Activated CD4-positive, alpha-beta T cell treated with anti-CD3 and anti-CD28 coated beads for 48 hours (primary cell): Measurements from ENCODE around the gene TLN1.
A peak's percentile ranks its signal among the peaks of the same experiment; 100 is the strongest.

Source experiments
- DNase-seq: peaks from one replicate; pipeline ENCODE4 v3.0.0-alpha.2; 2020

Gene TLN1, protein sequence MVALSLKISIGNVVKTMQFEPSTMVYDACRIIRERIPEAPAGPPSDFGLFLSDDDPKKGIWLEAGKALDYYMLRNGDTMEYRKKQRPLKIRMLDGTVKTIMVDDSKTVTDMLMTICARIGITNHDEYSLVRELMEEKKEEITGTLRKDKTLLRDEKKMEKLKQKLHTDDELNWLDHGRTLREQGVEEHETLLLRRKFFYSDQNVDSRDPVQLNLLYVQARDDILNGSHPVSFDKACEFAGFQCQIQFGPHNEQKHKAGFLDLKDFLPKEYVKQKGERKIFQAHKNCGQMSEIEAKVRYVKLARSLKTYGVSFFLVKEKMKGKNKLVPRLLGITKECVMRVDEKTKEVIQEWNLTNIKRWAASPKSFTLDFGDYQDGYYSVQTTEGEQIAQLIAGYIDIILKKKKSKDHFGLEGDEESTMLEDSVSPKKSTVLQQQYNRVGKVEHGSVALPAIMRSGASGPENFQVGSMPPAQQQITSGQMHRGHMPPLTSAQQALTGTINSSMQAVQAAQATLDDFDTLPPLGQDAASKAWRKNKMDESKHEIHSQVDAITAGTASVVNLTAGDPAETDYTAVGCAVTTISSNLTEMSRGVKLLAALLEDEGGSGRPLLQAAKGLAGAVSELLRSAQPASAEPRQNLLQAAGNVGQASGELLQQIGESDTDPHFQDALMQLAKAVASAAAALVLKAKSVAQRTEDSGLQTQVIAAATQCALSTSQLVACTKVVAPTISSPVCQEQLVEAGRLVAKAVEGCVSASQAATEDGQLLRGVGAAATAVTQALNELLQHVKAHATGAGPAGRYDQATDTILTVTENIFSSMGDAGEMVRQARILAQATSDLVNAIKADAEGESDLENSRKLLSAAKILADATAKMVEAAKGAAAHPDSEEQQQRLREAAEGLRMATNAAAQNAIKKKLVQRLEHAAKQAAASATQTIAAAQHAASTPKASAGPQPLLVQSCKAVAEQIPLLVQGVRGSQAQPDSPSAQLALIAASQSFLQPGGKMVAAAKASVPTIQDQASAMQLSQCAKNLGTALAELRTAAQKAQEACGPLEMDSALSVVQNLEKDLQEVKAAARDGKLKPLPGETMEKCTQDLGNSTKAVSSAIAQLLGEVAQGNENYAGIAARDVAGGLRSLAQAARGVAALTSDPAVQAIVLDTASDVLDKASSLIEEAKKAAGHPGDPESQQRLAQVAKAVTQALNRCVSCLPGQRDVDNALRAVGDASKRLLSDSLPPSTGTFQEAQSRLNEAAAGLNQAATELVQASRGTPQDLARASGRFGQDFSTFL (N-terminal part only)

DNA sequence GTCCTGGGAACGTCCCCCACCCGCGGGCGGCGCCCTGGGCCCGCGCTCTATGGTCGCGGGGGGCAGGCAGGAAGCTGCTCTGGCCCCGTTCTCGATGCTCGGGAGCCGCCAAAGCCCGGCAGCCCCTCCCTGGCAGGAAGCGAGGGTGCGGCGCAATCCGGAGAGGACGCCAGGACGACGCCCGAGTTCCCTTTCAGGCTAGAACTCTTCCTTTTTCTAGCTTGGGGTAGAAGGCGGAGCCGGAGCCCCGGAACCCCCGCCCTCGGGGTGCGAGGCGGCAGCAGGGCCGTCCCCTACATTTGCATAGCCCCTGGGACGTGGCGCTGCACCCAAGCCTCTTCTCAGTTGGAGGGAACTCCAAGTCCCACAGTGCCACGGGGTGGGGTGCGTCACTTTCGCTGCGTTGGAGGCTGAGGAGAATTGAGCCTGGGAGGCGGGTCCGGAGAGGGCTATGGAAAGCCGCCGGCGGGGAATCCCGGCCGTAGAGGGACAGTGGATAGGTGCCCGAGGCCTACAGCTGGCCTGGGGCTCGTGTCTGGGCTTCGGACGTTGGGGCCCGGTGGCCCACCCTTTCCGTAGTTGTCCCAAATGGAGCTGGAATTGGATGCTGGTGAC is at the start of gene TLN1, which contains the start of gene CREB3:
Gene TLN1 (minus strand): TSS at position 11 of the 615 bp plus-strand sequence. CDS start 6,501 bp downstream, outside the sequence.
Gene CREB3 (plus strand): TSS at position 482 of the 615 bp plus-strand sequence. CDS start 107 bp downstream, at position 589.
- peak; percentile 98 for DNase-seq

- no peak for DNase-seq
These were observed 49.1 kb upstream of the TLN1 start for GRCh38 chr9:35781066-35781465.

- no peak for DNase-seq
These were observed 46.5 kb upstream of the TLN1 start for GRCh38 chr9:35778496-35778895.

GRCh38 chr9:35776018-35776417 is 44.0 kb upstream of the TLN1 start:
- no peak for DNase-seq

- DNase-seq, result no peak
These were observed 43.1 kb upstream of the TLN1 start for GRCh38 chr9:35774907-35775635.

DNA sequence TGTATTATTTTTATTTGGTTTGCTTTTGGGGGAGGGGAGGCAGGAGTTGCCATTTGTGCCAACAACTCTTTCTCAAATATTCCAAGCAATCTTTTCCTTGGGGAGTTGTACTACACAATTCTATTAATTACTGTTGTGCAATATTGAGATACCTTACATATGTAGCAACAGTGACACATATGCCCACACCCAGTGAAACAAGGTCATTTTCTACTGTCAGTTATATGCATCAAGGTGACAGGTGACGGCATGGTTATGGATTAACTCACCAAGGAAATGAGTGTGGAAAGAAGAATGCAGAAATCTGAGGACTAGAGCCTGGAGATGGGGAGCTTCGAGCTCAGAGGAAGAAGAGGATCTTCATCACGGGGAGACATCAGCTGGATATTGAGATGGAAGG is 39.9 kb upstream of the TLN1 start:
- DNase-seq, result no peak

- DNase-seq, result no peak
These were observed 39.5 kb upstream of the TLN1 start for GRCh38 chr9:35771534-35771933.

- DNase-seq, result no peak
These were observed 39.1 kb upstream of the TLN1 start for GRCh38 chr9:35771075-35771433.

- no peak for DNase-seq
These were observed 37.8 kb upstream of the TLN1 start for GRCh38 chr9:35769763-35770162.

DNA sequence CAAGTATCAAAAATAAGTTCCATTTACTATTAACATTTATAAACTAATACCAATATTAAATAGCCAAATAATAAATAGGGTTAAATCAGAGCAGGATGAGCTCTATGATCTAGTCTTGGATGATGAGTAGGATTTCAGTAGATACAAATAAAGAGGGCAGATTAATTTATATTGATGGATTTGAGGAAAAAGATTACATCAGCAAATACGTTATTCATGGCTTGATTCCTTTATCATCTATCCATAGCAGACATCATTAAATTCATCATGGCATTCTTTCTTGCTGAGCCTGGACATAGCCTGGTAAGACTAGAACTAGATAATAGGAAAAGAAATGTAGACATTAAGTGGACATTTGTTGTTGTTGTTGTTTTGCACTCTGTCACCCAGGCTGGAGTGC is 35.5 kb upstream of the TLN1 start:
- no peak for DNase-seq

GRCh38 chr9:35766997-35767396 is 35.0 kb upstream of the TLN1 start:
- no peak for DNase-seq

- no peak for DNase-seq
These were observed 31.8 kb upstream of the TLN1 start for GRCh38 chr9:35763803-35764202.

- no peak for DNase-seq
These were observed 31.2 kb upstream of the TLN1 start for GRCh38 chr9:35763181-35763580.

DNA sequence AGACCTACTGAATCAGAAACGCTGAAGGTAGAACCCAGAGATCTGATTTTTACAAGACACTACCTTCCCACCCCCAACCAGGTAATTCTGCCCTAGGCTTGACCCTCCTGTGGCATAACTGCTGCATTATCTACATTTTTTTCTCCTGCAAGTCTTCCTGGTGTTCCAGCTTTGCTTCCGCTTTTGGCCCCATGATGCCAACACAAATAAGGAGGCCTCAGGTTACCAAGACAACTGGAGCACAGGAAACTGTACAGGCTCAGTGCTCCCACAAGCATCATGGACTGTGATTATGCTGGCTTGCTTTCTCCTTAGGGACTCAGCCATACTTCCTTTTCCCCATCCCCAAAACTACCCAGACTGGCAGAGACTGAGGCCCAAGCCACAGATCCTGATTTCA is 28.7 kb upstream of the TLN1 start:
- no peak for DNase-seq

GRCh38 chr9:35759795-35760194 is 27.8 kb upstream of the TLN1 start:
- no peak for DNase-seq

GRCh38 chr9:35758475-35759050 is 26.6 kb upstream of the TLN1 start:
- no peak for DNase-seq

GRCh38 chr9:35757892-35758275 is 25.9 kb upstream of the TLN1 start:
- no peak for DNase-seq

DNA sequence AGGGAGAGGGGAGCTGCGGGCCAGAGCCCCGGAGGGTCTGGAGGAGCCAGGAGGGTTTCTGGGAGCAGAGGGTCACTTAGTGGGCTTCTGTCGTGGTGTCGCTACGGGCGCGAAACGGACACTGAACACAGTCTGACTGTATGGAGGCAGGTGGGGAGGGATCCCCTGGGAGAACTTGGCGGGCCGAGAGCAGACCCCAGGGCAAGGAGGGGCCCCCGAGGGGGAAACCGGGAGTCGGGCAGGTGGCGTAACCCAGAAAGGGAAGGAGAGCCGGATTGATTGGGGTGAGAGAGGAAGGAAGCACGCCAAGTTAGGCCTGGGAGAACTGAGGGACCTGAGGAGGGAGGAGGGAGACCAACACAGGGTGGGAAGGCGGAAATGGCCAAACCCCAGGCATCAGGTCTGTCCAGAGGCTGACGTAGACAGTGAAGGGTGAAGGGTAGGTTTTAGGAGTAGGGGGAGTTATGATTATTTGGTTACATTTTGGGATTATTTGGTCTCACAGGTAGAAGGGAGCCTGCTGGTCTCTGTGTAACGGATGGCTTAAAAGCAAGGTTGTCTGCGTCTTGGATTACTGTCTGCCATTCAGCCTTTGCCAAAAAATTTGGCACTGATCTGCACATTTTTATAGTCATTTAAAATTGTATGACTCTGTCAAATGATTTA is 25.4 kb upstream of the TLN1 start:
- peak; percentile 28 for DNase-seq

DNA sequence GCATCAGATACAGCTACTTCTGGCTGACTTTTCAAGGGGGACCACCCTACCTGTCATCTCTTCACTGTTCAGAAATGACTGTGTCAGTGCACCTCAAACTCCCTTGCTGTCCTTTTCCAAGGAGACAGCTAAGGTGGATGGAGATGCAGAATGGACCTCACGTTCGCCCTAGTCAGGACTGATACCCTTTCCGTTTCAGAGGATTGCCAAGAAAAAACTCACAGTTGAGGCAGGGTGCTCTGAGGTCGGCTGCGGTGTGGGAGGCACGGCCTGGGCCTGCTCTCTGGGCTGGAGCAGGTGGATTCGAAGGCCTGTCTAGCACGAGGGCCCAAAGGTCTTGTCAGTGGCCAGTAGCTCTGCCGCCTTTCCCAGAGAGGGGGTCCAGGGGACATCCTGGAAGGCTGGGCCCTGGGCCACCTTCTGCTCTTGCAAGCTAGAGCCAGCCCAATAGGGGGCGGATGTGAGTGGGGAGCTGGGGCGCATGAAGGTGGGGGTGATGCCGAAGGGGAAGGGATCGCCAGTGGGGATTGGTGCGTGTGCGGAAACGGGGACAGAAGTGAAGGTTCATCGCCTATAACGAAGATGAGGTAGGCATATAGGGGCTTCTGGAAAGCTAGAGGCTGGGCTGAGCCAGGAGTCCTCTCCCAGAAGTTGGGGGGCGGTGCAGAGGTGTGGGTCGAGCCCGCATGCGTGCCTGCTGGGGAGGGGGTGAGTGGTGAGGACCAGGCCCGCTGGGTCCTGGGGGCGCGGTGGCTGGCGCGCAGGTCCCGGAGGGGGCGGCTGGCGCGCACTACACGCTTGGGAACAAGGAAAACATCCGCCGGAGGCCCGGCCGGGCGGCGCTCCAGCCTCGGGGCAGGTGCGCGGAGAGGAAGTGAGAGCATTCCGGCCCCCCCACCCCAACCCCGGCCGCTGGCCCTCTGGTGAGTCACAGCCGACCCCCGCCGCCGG is 24.6 kb upstream of the TLN1 start:
- DNase-seq, result peak; percentile 90

DNA sequence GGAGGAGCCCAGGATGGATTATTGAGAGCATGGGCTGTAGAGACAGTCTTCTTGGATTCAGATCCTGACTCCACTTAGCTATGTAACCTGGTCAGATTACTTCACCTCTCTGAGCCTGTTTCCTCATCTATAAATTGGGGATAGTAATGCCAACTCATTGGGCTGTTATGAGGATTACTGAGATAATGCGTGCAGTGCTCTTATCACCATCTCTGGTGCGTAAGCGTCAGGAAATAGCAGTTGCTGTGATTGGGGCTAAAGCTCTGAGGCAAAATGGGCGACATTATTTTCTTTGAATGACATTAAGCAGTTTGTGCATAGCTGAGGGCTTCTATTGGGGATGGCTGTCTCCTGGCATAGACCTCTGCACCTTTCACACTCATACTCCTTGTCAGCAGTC is 23.1 kb upstream of the TLN1 start:
- no peak for DNase-seq
